Measurements from ENCODE around the gene MLPH. TPM values are rescaled to one million over a fixed set of nuclear protein-coding genes. Genes with fewer than 3 reads are reported as not detected.

The MLPH gene
- total and polyA plus RNA-seq, 2 of the 13 experiments (the other 11 are each of a cell fraction or from before 2014, with no cell fraction given), result 0.12 TPM; not detected in 1

GRCh38 chr2:237569896-237570295, 82.8 kb downstream of the MLPH start:
- Histone ChIP-seq H3K27me3 (ENCODE audit: control insufficient read depth in 1 of 2, insufficient read depth in 2 of 2, low read length in 2 of 2) (peaks cover 0 to 13% of the 10 kb centered on the region in 2 experiments; a peak in 3 of 5 replicates), H3K79me2 (ENCODE audit: insufficient read depth, low read length) (no peaks in the 10 kb centered on the region), H3K9ac (ENCODE audit: insufficient read depth, low read depth, low read length) (no peak overlapping the region), H3K4me3 (replicated peaks in 1 of 3; ENCODE audit: insufficient read depth in 1 of 3, low read depth in 2 of 3, low read length in 3 of 3) (no peak overlapping the region), H3K9me3 (ENCODE audit: low read length) (no peaks in the 10 kb centered on the region), H3K27ac (ENCODE audit: extremely low read length, insufficient read depth, low read length) (no peak overlapping the region), H3K36me3 (replicated peaks in 1 of 2; ENCODE audit: control insufficient read depth in 1 of 2, insufficient read depth in 2 of 2, low read length in 2 of 2) (no peaks in the 10 kb centered on the region), H2AFZ (ENCODE audit: low read length) (no peak overlapping the region), H3K4me1 (ENCODE audit: insufficient read depth, low read length) (peaks cover 19% of the 10 kb centered on the region), H3K4me2 (ENCODE audit: low read depth, low read length) (no peak overlapping the region), H4K20me1 (ENCODE audit: insufficient read depth, low read length) (no peaks in the 10 kb centered on the region)
- POLR2A ChIA-PET, result no interaction called here
- BruUV-seq (replicated peaks), result no TSS peak
- FAIRE-seq (no peak), ATAC-seq (no peak), DNase-seq (ENCODE audit: low spot score) (no peak)
- TF ChIP-seq SALL1 (CRISPR knock-in tag; IDR thresholded peaks at IDR 0.05) (no peak), KAT2B (IDR thresholded peaks at IDR 0.05; ENCODE audit: borderline replicate concordance, low read depth, low read length) (no peak), TEAD2 (CRISPR knock-in tag; IDR thresholded peaks at IDR 0.05) (no peak), ZNF343 (CRISPR knock-in tag; IDR thresholded peaks at IDR 0.05) (no peak), ZNF160 (CRISPR knock-in tag; IDR thresholded peaks at IDR 0.05) (no peak), DZIP1 (CRISPR knock-in tag; IDR thresholded peaks at IDR 0.05) (no peak), ZNF18 (CRISPR knock-in tag; IDR thresholded peaks at IDR 0.05; ENCODE audit: insufficient replicate concordance) (no peak), ZNF264 (CRISPR knock-in tag; IDR thresholded peaks at IDR 0.05) (no peak), NONO (IDR thresholded peaks at IDR 0.05) (no peak), NONO (CRISPR knock-in tag; conservative IDR thresholded peaks at IDR 0.05) (no peak), CSRNP1 (CRISPR knock-in tag; IDR thresholded peaks at IDR 0.05) (no peak), ZFP36L2 (CRISPR knock-in tag; IDR thresholded peaks at IDR 0.05) (no peak), MED8 (CRISPR knock-in tag; IDR thresholded peaks at IDR 0.05; ENCODE audit: insufficient replicate concordance) (no peak), ZFYVE20 (CRISPR knock-in tag; IDR thresholded peaks at IDR 0.05; ENCODE audit: borderline replicate concordance, low read depth) (no peak), PREB (CRISPR knock-in tag; IDR thresholded peaks at IDR 0.05) (no peak), ZNF256 (CRISPR knock-in tag; conservative IDR thresholded peaks at IDR 0.05) (no peak), ZNF83 (CRISPR knock-in tag; IDR thresholded peaks at IDR 0.05; ENCODE audit: borderline replicate concordance) (no peak), ZNF3 (CRISPR knock-in tag; IDR thresholded peaks at IDR 0.05) (no peak)
- CTCF ChIA-PET (ENCODE audit: low intra/inter-chr PET ratio, low total read pairs), result interaction anchor here (4.9 kb wide), 1 partner anchor 58 kb away, joined by 109 read pairs; no protein-coding TSS in a partner anchor
- intact Hi-C loops (cut with micrococcal nuclease; ENCODE audit: unreplicated experiment), result no loop called here
- WGBS (ENCODE audit: low lambda C conversion rate), result 85% methylated on average over 3 of the region's 3 CpGs
- in situ Hi-C loops (cut with HindIII; ENCODE audit: extremely low pct_ligation_motif_present, low pct_unique_long_range_greater_than_20kb), result loop anchor here (5.0 kb wide), 2 partner anchors 58 to 413 kb away; no protein-coding TSS in a partner anchor
